RCC 7860 (cell line): Measurements from ENCODE around the gene ANHX.

Experiments used
- DNase-seq: peaks from one replicate; pipeline ENCODE4 v3.0.0-alpha.2; 2015; ENCODE audit warnings: low spot score
- FAIRE-seq: peaks from 2 replicates; lab custom pipeline; 2012; peaks lifted over from hg19 to GRCh38; lab: Jason Lieb, UNC

The ANHX gene

DNA sequence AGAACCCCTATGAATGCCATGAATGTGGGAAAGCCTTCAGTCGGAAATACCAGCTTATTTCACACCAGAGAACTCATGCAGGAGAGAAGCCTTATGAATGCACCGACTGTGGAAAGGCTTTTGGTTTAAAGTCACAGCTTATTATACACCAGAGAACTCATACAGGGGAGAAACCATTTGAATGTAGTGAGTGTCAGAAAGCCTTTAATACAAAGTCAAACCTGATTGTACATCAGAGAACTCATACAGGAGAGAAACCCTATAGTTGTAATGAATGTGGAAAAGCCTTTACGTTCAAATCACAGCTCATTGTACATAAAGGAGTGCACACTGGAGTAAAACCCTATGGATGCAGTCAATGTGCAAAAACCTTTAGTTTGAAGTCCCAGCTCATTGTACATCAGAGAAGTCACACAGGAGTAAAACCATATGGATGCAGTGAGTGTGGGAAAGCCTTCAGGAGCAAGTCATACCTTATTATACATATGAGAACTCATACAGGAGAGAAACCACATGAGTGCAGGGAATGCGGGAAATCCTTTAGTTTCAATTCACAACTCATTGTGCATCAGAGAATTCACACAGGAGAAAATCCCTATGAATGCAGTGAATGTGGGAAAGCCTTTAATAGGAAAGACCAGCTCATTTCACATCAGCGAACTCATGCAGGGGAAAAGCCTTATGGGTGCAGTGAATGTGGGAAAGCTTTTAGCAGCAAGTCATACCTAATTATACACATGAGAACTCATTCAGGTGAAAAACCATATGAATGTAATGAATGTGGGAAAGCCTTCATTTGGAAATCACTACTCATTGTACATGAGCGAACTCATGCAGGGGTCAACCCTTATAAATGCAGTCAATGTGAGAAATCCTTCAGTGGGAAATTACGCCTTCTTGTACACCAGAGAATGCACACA, 32.1 kb downstream of the ANHX start:
- FAIRE-seq: no peak

DNA sequence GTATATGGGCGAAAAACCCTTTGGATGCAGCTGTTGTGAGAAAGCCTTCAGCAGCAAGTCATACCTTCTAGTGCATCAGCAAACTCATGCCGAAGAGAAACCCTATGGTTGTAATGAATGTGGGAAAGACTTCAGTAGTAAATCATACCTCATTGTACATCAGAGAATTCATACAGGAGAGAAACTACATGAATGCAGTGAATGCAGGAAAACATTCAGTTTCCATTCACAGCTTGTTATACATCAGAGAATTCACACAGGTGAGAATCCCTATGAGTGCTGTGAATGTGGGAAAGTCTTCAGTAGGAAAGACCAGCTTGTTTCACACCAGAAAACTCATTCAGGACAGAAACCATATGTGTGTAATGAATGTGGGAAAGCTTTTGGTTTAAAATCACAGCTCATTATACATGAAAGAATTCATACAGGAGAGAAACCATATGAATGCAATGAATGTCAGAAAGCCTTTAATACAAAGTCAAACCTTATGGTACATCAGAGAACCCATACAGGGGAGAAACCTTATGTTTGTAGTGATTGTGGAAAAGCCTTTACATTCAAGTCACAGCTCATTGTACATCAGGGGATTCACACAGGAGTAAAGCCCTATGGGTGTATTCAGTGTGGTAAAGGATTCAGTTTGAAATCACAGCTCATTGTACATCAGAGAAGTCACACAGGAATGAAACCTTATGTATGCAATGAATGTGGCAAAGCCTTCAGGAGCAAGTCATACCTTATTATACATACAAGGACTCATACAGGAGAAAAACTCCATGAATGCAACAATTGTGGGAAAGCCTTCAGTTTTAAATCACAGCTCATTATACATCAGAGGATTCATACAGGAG, 33.0 kb downstream of the ANHX start:
- no peak for DNase-seq

More for the DNA sequence above, 32.1 kb downstream of the ANHX start:
- no peak for DNase-seq

GRCh38 chr12:133201888-133202287, 33.8 kb downstream of the ANHX start:
- FAIRE-seq: no peak
- DNase-seq: no peak

More for the DNA sequence above, 33.0 kb downstream of the ANHX start:
- no peak for FAIRE-seq

DNA sequence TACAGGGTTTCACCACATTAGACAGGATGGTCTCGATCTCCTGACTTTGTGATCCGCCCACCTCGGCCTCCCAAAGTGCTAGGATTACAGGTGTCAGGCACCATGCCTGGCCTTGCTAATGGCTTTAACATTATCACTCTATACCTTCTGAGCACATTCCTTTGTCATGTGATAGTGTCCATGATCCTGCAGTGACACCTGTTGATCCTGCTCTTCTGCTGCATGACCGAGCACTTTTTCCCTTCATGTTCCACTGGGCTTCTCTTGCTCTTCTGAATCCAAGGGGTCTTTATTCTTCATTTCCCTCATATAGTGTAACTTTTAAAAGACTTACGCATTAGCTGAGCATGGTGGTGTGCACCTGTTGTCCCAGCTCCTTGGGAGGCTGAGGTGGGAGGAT, 42.8 kb downstream of the ANHX start:
- FAIRE-seq (no peak), DNase-seq (no peak)

- FAIRE-seq (no peak), DNase-seq (no peak)
Measured at GRCh38 chr12:133190176-133190575, 45.5 kb downstream of the ANHX start.

GRCh38 chr12:133181238-133181959, 54.3 kb downstream of the ANHX start, which contains the start of gene ZNF268:
ZNF268 (plus strand) TSS chr12:133181495; CDS start chr12:133181998, 503 bp downstream.
- no peak for FAIRE-seq
- DNase-seq: peak; percentile 77

GRCh38 chr12:133180669-133181068, 55.0 kb downstream of the ANHX start:
- DNase-seq: no peak
- FAIRE-seq: no peak

- FAIRE-seq: no peak
Measured at GRCh38 chr12:133174901-133175300, 60.8 kb downstream of the ANHX start.

DNA sequence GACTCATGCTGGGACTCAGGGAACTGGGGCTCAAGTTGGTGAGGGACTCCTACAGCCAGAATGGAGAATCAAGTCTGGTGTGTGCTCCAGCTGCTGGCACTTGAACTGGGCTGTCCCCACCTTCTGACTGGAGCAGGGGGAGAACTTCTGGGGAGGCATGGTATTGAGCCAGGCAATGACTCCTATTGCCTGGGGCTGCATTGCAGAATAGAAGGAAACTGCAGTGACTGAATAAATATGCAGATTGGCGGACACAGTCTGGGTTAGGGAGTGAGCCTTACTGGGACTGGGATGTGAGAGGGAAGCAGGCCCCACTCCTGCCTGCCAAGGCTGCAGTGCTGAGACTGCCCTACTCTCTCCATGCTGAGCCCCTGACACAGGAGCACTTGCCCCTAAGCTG, 63.2 kb downstream of the ANHX start:
- FAIRE-seq: no peak
- no peak for DNase-seq

More at GRCh38 chr12:133174901-133175300, 60.8 kb downstream of the ANHX start:
- no peak for DNase-seq
